HCT116 (cell line): ENCODE measurements around the gene CHL1. TPM values are rescaled to one million over a fixed set of nuclear protein-coding genes. Genes with fewer than 3 reads are reported as not detected.

Experiments
- ATAC-seq: fragments of 200-7000 bp; cut with Tn5 transposase; 2 replicates; pipeline ENCODE4 v1.9.1; 2020; ENCODE audit warnings: mild to moderate bottlenecking, moderate library complexity
- BruUV-seq: library from RNA; stranded (reverse); fragments of 400-500 nt; replicated peaks from 2 replicates; lab custom pipeline; 2021; lab: Mats Ljungman, UMichigan
- CTCF ChIA-PET: fragments of 300-600 bp; sonication (Branson Sonifier 250); formaldehyde crosslinking; loops from one replicate; lab custom pipeline; 2021; ENCODE audit warnings: antibody characterized with exemption; lab: Charles Lee
- POLR2A ChIA-PET: fragments of 300-600, 350-600 bp; sonication (Branson Sonifier 250); formaldehyde crosslinking; loops from one replicate; lab custom pipeline; 2021; ENCODE audit warnings: antibody characterized with exemption; lab: Charles Lee
- RAD21 ChIA-PET, 2 experiments: fragments of 300-600 bp; sonication (Branson Sonifier 250); formaldehyde crosslinking; loops; one replicate each; lab custom pipeline; 2023; ENCODE audit warnings: low total read pairs in 2 of 2; ENCODE audit not compliant: uncharacterized antibody in 2 of 2, unreplicated experiment in 2 of 2, low non-redundant PET in 1 of 2; lab: Charles Lee
- DNase-seq: peaks from one replicate; pipeline ENCODE4 v3.0.0-alpha.2; 2010; ENCODE audit warnings: low read depth, low spot score
- H2AFZ ChIP-seq: fragments of 200-600 bp; shearing (Covaris generic), sonication (generic); 2 replicates; pipeline ENCODE4 v1.6.1; 2017; ENCODE audit warnings: low read depth, mixed run types, mixed read lengths, antibody characterized with exemption, low read length; ENCODE audit not compliant: poor library complexity, severe bottlenecking
- H3K27ac ChIP-seq: 2 replicates; pipeline ENCODE4 v1.5.1; 2012; ENCODE audit warnings: low read depth, low read length
- H3K27me3 ChIP-seq: fragments of 200-600 bp; sonication (generic); 2 replicates; pipeline ENCODE4 v1.6.1; 2016; ENCODE audit warnings: mixed run types, low read length, mixed read lengths; ENCODE audit not compliant: insufficient read depth
- H3K36me3 ChIP-seq, 2 experiments: fragments of 200-500 bp in 1 of 2; fragments of 200-600 bp in 1 of 2; sonication (Bioruptor generic) in 1 of 2; sonication (generic) in 1 of 2; 2 replicates each; pipeline versions ENCODE4 v1.5.1 to v1.6.1; 2014 to 2016; ENCODE audit warnings: low read length in 2 of 2, inconsistent platforms in 1 of 2, mixed read lengths in 1 of 2, mixed run types in 1 of 2; ENCODE audit not compliant: insufficient read depth in 2 of 2, control insufficient read depth in 1 of 2
- H3K4me1 ChIP-seq, 2 experiments: fragments of 200-600 bp in 1 of 2; sonication (generic) in 1 of 2; 2 replicates each; pipeline versions ENCODE4 v1.5.1 to v1.6.1; 2012 to 2017; ENCODE audit warnings: low read length in 2 of 2, inconsistent platforms in 1 of 2, mild to moderate bottlenecking in 1 of 2, mixed read lengths in 1 of 2, mixed run types in 1 of 2, moderate library complexity in 1 of 2; ENCODE audit not compliant: insufficient read depth in 2 of 2, control insufficient read depth in 1 of 2
- H3K4me2 ChIP-seq: fragments of 200-600 bp; sonication (generic); 2 replicates; pipeline ENCODE4 v1.6.1; 2017; ENCODE audit warnings: mixed run types, low read length, mixed read lengths
- H3K4me3 ChIP-seq, 2 experiments: fragments of 200-600 bp in 1 of 2; sonication (generic) in 1 of 2; replicated peaks in 1 of 2; 2 replicates each; pipeline ENCODE4 v1.5.1; 2011 to 2016; ENCODE audit warnings: low read length in 2 of 2, control low read depth in 1 of 2, low read depth in 1 of 2, mild to moderate bottlenecking in 1 of 2, mixed read lengths in 1 of 2, mixed run types in 1 of 2
- H3K79me2 ChIP-seq: fragments of 200-600 bp; sonication (generic); 2 replicates; pipeline ENCODE4 v1.6.1; 2017; ENCODE audit warnings: mild to moderate bottlenecking, mixed run types, low read length, moderate library complexity, mixed read lengths; ENCODE audit not compliant: insufficient read depth
- H3K9ac ChIP-seq: fragments of 200-600 bp; sonication (generic); 2 replicates; pipeline ENCODE4 v1.6.1; 2016; ENCODE audit warnings: low read length, mixed read lengths
- H3K9me2 ChIP-seq: fragments of 200-600 bp; sonication (generic), shearing (Covaris generic); 2 replicates; pipeline ENCODE4 v1.6.1; 2017; ENCODE audit warnings: mixed run types, mild to moderate bottlenecking, moderate library complexity; ENCODE audit not compliant: insufficient read depth
- H3K9me3 ChIP-seq, 2 experiments: fragments of 200-500 bp in 1 of 2; fragments of 200-600 bp in 1 of 2; sonication (Bioruptor generic) in 1 of 2; sonication (generic) in 1 of 2; 2 replicates each; pipeline ENCODE4 v1.6.1; 2014 to 2017; ENCODE audit warnings: low read length in 2 of 2, mixed read lengths in 2 of 2, inconsistent platforms in 1 of 2, low read depth in 1 of 2, mild to moderate bottlenecking in 1 of 2, mixed run types in 1 of 2, moderate library complexity in 1 of 2; ENCODE audit not compliant: control insufficient read depth in 1 of 2, insufficient read depth in 1 of 2
- H4K20me1 ChIP-seq: fragments of 200-600 bp; sonication (generic), shearing (Covaris generic); 2 replicates; pipeline ENCODE4 v1.6.1; 2017; ENCODE audit warnings: mixed run types, mild to moderate bottlenecking, moderate library complexity; ENCODE audit not compliant: insufficient read depth
- CEBPB ChIP-seq: IDR thresholded peaks from 2 replicates; pipeline ENCODE4 v1.6.1; 2012; ENCODE audit warnings: low read depth
- CTCF ChIP-seq, 3 experiments: fragments of 200-600 bp in 1 of 3; sonication (generic) in 1 of 3; IDR thresholded peaks in 2 of 3; conservative IDR thresholded peaks in 1 of 3; 2 replicates each; pipeline ENCODE4 v1.5.1; 2012 to 2017; ENCODE audit warnings: low read depth in 2 of 3, low read length in 2 of 3, antibody characterized with exemption in 1 of 3, borderline replicate concordance in 1 of 3, control low read depth in 1 of 3, mild to moderate bottlenecking in 1 of 3, mixed read lengths in 1 of 3, mixed run types in 1 of 3, moderate library complexity in 1 of 3; ENCODE audit not compliant: insufficient read depth in 1 of 3
- ELF1 ChIP-seq: IDR thresholded peaks from 2 replicates; pipeline ENCODE4 v1.6.1; 2012; ENCODE audit warnings: low read depth, borderline replicate concordance
- EZH2 ChIP-seq: fragments of 200-600 bp; sonication (generic); IDR thresholded peaks from 2 replicates; pipeline ENCODE4 v1.6.1; 2017; ENCODE audit warnings: antibody characterized with exemption, mixed run types
- JUND ChIP-seq: IDR thresholded peaks from 2 replicates; pipeline ENCODE4 v1.6.1; 2012
- POLR2AphosphoS5 ChIP-seq: IDR thresholded peaks from 2 replicates; pipeline ENCODE4 v1.6.1; 2011; ENCODE audit warnings: mild to moderate bottlenecking, low read depth, low read length, moderate library complexity
- RAD21 ChIP-seq: IDR thresholded peaks from 2 replicates; pipeline ENCODE4 v1.6.1; 2012; ENCODE audit warnings: low read depth, mild to moderate bottlenecking
- REST ChIP-seq: IDR thresholded peaks from 2 replicates; pipeline ENCODE4 v1.6.1; 2012; ENCODE audit warnings: low read depth
- SIN3A ChIP-seq: IDR thresholded peaks from 2 replicates; pipeline ENCODE4 v1.6.1; 2012; ENCODE audit warnings: low read depth
- SP1 ChIP-seq: IDR thresholded peaks from 2 replicates; pipeline ENCODE4 v1.6.1; 2012; ENCODE audit warnings: low read depth
- SRF ChIP-seq: IDR thresholded peaks from 2 replicates; pipeline ENCODE4 v1.6.1; 2012; ENCODE audit warnings: low read depth
- TCF7L2 ChIP-seq: IDR thresholded peaks from 2 replicates; pipeline ENCODE4 v1.7.0; 2011; ENCODE audit warnings: borderline replicate concordance, inconsistent platforms; ENCODE audit not compliant: insufficient read depth, insufficient read length; ENCODE audit errors: extremely low read depth
- YY1 ChIP-seq: IDR thresholded peaks from 2 replicates; pipeline ENCODE4 v1.6.1; 2011; ENCODE audit warnings: low read length, low read depth, moderate library complexity, mild to moderate bottlenecking; ENCODE audit not compliant: insufficient replicate concordance; ENCODE audit errors: extremely low read depth
- ZNF274 ChIP-seq: fragments of 200-500 bp; sonication (Bioruptor generic); IDR thresholded peaks from 2 replicates; pipeline ENCODE4 v1.6.1; 2014; ENCODE audit warnings: mild to moderate bottlenecking, low read depth, low read length, inconsistent platforms
- intact Hi-C: fragments of 100-400 bp; cut with micrococcal nuclease; formaldehyde crosslinking; loops from 2 replicates; pipeline ENCODE4 v1.10.0; 2022
- total RNA-seq: library from RNA; stranded (reverse); gene quantifications from one replicate; pipeline ENCODE4 v1.2.1, GENCODE V29; 2021; ENCODE audit not compliant: unreplicated experiment
- TF ChIP-seq, protein P1 (sequence below): IDR thresholded peaks from 2 replicates; pipeline ENCODE4 v1.6.1; 2012

CHL1 gene
- total RNA-seq, 1 experiment from 2014 or later = not detected

DNA sequence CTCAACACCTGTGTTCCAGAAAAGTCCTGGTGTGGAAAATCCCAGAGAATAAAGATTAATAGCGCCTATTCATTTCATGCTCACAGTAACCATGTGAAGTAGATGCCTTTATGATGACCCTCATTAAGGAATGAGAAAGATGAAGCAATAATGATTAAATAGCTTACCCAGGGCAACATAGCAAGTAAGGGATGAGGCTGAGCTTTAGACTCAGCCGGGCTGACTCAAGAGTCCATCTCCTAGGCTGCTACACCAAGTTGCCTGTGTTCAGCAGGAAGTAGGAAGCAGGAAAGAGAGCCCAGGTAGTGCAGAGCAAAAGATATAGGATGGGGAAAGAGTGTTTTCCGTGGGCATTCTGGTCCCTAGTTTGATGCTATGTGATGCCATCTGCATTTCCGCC, 256.5 kb downstream of the CHL1 start:
- DNase-seq (no peak), ATAC-seq (no peak)
- H3K9me3 ChIP-seq = peaks cover 10 to 33% of the 10 kb centered on the region in 2 experiments; a peak in 3 of 4 replicates
- no peak overlapping the region for H3K4me2 ChIP-seq
- no peak overlapping the region for H3K4me3 ChIP-seq
- H3K27ac ChIP-seq = no peak overlapping the region
- ChIA-PET RAD21 (no interaction called here), CTCF (no interaction called here), POLR2A (no interaction called here)
- no TSS peak for BruUV-seq
- H3K79me2 ChIP-seq = no peaks in the 10 kb centered on the region
- no peaks in the 10 kb centered on the region for H3K36me3 ChIP-seq
- intact Hi-C loops = no loop called here
- TF ChIP-seq ELF1 (no peak), YY1 (no peak)
- H4K20me1 ChIP-seq = no peaks in the 10 kb centered on the region
- no peak overlapping the region for H3K9ac ChIP-seq
- H3K4me1 ChIP-seq = no peaks in the 10 kb centered on the region
- no peaks in the 10 kb centered on the region for H3K27me3 ChIP-seq
- no peak overlapping the region for H2AFZ ChIP-seq
- no peaks in the 10 kb centered on the region for H3K9me2 ChIP-seq

- H3K4me2 ChIP-seq = no peak overlapping the region
- no peak overlapping the region for H3K27ac ChIP-seq
- H3K27me3 ChIP-seq = no peaks in the 10 kb centered on the region
- intact Hi-C loops = no loop called here
- H3K36me3 ChIP-seq = no peaks in the 10 kb centered on the region
- no peak overlapping the region for H3K9ac ChIP-seq
- H4K20me1 ChIP-seq = no peaks in the 10 kb centered on the region
- H3K9me2 ChIP-seq = no peaks in the 10 kb centered on the region
- ChIA-PET CTCF (no interaction called here), RAD21 (no interaction called here), POLR2A (no interaction called here)
- H2AFZ ChIP-seq = no peak overlapping the region
- no peaks in the 10 kb centered on the region for H3K79me2 ChIP-seq
- peaks cover 15 to 23% of the 10 kb centered on the region in 2 experiments; a peak in 3 of 4 replicates for H3K9me3 ChIP-seq
- DNase-seq (no peak), ATAC-seq (no peak)
- no peaks in the 10 kb centered on the region for H3K4me1 ChIP-seq
- BruUV-seq = no TSS peak
- H3K4me3 ChIP-seq = no peak overlapping the region
- TF ChIP-seq REST = no peak
- TF ChIP-seq CTCF (IDR thresholded peaks at IDR 0.05 in 2 of 3, conservative IDR thresholded peaks at IDR 0.05 in 1 of 3; ENCODE audit: borderline replicate concordance in 1 of 3, insufficient read depth in 1 of 3, low read depth in 2 of 3, low read length in 2 of 3) = no peak
- TF ChIP-seq CEBPB = no peak
- TF ChIP-seq SRF = no peak
- TF ChIP-seq SIN3A = no peak
- no peak for TF ChIP-seq TCF7L2
- TF ChIP-seq EZH2 = no peak
- no peak for TF ChIP-seq JUND
- no peak for TF ChIP-seq YY1
- TF ChIP-seq ZNF274 = no peak
- TF ChIP-seq POLR2AphosphoS5 = no peak
- TF ChIP-seq ELF1 = no peak
- TF ChIP-seq, protein P1, sequence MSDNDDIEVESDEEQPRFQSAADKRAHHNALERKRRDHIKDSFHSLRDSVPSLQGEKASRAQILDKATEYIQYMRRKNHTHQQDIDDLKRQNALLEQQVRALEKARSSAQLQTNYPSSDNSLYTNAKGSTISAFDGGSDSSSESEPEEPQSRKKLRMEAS = no peak
- no peak for TF ChIP-seq RAD21
- TF ChIP-seq SP1 = no peak
Observed at GRCh38 chr3:454986-455385, 258.4 kb downstream of the CHL1 start.
